Testis (tissue), 3 donors: Measurements from ENCODE around the gene HOOK2. TPM values are rescaled to one million over a fixed set of nuclear protein-coding genes. Genes with fewer than 3 reads are reported as not detected.
"Not testable (repeated sequence)": the region's sequence is repeated elsewhere in the genome, so short reads cannot be mapped to it uniquely, and the experiment has no call there.

Source experiments
- DNase-seq: peaks from one replicate; pipeline ENCODE4 v3.0.0-alpha.2; 2019
- H3K27ac ChIP-seq, 2 donors: fragments of 200-600 bp; sonication (generic); one replicate each; pipeline ENCODE4 v1.5.1; 2019
- H3K27me3 ChIP-seq: fragments of 200-600 bp; sonication (generic); one replicate; pipeline ENCODE4 v1.5.1; 2019
- H3K36me3 ChIP-seq: fragments of 200-600 bp; sonication (generic); one replicate; pipeline ENCODE4 v1.5.1; 2017; ENCODE audit warnings: low read depth; ENCODE audit errors: missing control alignments
- H3K4me1 ChIP-seq: fragments of 200-600 bp; sonication (generic); one replicate; pipeline ENCODE4 v1.5.1; 2019
- H3K4me3 ChIP-seq, 2 donors: fragments of 200-600 bp; sonication (generic); one replicate each; pipeline ENCODE4 v1.5.1; 2017 to 2019
- H3K9me3 ChIP-seq: fragments of 200-600 bp; sonication (generic); one replicate; pipeline ENCODE4 v1.5.1; 2017
- POLR2A ChIP-seq: fragments of 450-650 bp; IDR thresholded peaks from one replicate; pipeline ENCODE4 v1.6.1; 2017; ENCODE audit warnings: antibody characterized with exemption, mild to moderate bottlenecking, moderate library complexity
- WGBS, 2 donors: methylation state at CpG; one replicate each; pipeline ENCODE4 v1.1.5; 2018; 5-methylcytosine and 5-hydroxymethylcytosine counted together
- intact Hi-C: fragments of 100-400 bp; cut with DNase I; formaldehyde crosslinking; loops from one replicate; pipeline ENCODE4 v1.15.1; 2023; ENCODE audit warnings: low total_unique reads
- microRNA-seq, 2 donors: library from miRNA; unstranded; fragments of <30 nt; microRNA quantifications; one replicate each; pipeline ENCODE4, GENCODE V29; 2016; ENCODE audit warnings: borderline number of aligned reads in 2 of 2, borderline replicate concordance in 1 of 2
- polyA plus RNA-seq: library from polyadenylated mRNA; stranded (reverse); fragments of 350-450 nt; fragmentation: Illumina TruSeq; extraction: RNeasy Lipid Tissue Mini Kit (QIAGEN cat#74804); gene quantifications from one replicate; pipeline ENCODE4 v1.2.3, GENCODE V29; 2014; ENCODE audit warnings: low read depth, low replicate concordance; ENCODE audit not compliant: insufficient read depth
- small RNA-seq, 2 donors: library from RNA; depleted of rRNA; stranded (forward); fragments of <200 nt; gene quantifications; one replicate each; pipeline ENCODE3, GENCODE V24; 2016
- total RNA-seq, 2 donors: library from RNA; depleted of rRNA; stranded (reverse); fragments of >200 nt; gene quantifications; one replicate each; pipeline ENCODE4 v1.2.3, GENCODE V29; 2016
- TF ChIP-seq, protein P1 (sequence below), 3 experiments: fragments of 450-650 bp in 2 of 3; fragments of 200-600 bp in 1 of 3; sonication (generic) in 1 of 3; IDR thresholded peaks; one replicate each; pipeline ENCODE4 v1.5.1; 2016 to 2019; ENCODE audit warnings: antibody characterized with exemption in 3 of 3, mild to moderate bottlenecking in 2 of 3, moderate library complexity in 1 of 3

HOOK2 gene
- total and polyA plus RNA-seq, 3 donors from 2014 or later: 30.0 to 63.4 (median 54.4) TPM

GRCh38 chr19:12720296-12720695 is 55.1 kb downstream of the HOOK2 start:
- intact Hi-C loops: no loop called here

GRCh38 chr19:12715929-12716328 is 59.4 kb downstream of the HOOK2 start:
- intact Hi-C loops: no loop called here
- Histone ChIP-seq H3K4me1 (peaks cover 8% of the 10 kb centered on the region), H3K4me3 (no peak overlapping the region), H3K9me3 (no peaks in the 10 kb centered on the region), H3K27ac (no peak overlapping the region), H3K36me3 (peaks cover 3% of the 10 kb centered on the region), H3K27me3 (no peaks in the 10 kb centered on the region)
- DNase-seq: no peak
- TF ChIP-seq, protein P1, sequence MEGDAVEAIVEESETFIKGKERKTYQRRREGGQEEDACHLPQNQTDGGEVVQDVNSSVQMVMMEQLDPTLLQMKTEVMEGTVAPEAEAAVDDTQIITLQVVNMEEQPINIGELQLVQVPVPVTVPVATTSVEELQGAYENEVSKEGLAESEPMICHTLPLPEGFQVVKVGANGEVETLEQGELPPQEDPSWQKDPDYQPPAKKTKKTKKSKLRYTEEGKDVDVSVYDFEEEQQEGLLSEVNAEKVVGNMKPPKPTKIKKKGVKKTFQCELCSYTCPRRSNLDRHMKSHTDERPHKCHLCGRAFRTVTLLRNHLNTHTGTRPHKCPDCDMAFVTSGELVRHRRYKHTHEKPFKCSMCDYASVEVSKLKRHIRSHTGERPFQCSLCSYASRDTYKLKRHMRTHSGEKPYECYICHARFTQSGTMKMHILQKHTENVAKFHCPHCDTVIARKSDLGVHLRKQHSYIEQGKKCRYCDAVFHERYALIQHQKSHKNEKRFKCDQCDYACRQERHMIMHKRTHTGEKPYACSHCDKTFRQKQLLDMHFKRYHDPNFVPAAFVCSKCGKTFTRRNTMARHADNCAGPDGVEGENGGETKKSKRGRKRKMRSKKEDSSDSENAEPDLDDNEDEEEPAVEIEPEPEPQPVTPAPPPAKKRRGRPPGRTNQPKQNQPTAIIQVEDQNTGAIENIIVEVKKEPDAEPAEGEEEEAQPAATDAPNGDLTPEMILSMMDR (IDR thresholded peaks at IDR 0.05): no peak
- no peak for TF ChIP-seq POLR2A
- WGBS, 2 donors: 89 to 90% methylated on average over 3 of the region's 3 CpGs

More at GRCh38 chr19:12720296-12720695, 55.1 kb downstream of the HOOK2 start:
- no peaks in the 10 kb centered on the region for H3K9me3 ChIP-seq
- 65 to 71% methylated on average over 10 of the region's 10 CpGs for WGBS, 2 donors
- peak overlapping the region; percentile 75 to 78 for H3K4me3 ChIP-seq
- no peaks in the 10 kb centered on the region for H3K36me3 ChIP-seq
- H3K27ac ChIP-seq: peak overlapping the region; percentile 88 to 95
- no peak for DNase-seq
- TF ChIP-seq POLR2A: no peak
- TF ChIP-seq, protein P1 (IDR thresholded peaks at IDR 0.05): no peak
- no peaks in the 10 kb centered on the region for H3K27me3 ChIP-seq
- peaks cover 22% of the 10 kb centered on the region for H3K4me1 ChIP-seq

- 89% methylated on average over 15 of the region's 15 CpGs; no CpG with 5 or more reads in 1 of the 2 donors for WGBS, 2 donors
- no peaks in the 10 kb centered on the region for H3K27me3 ChIP-seq
- H3K9me3 ChIP-seq: no peaks in the 10 kb centered on the region
- peaks cover under 1% of the 10 kb centered on the region for H3K4me1 ChIP-seq
- DNase-seq: no peak
- peaks cover 3% of the 10 kb centered on the region for H3K36me3 ChIP-seq
- TF ChIP-seq POLR2A: no peak
- TF ChIP-seq, protein P1 (IDR thresholded peaks at IDR 0.05): no peak
- intact Hi-C loops: no loop called here
- H3K27ac ChIP-seq: no peak overlapping the region
- H3K4me3 ChIP-seq: no peak overlapping the region
Observed at GRCh38 chr19:12715102-12715501, 60.2 kb downstream of the HOOK2 start.

DNA sequence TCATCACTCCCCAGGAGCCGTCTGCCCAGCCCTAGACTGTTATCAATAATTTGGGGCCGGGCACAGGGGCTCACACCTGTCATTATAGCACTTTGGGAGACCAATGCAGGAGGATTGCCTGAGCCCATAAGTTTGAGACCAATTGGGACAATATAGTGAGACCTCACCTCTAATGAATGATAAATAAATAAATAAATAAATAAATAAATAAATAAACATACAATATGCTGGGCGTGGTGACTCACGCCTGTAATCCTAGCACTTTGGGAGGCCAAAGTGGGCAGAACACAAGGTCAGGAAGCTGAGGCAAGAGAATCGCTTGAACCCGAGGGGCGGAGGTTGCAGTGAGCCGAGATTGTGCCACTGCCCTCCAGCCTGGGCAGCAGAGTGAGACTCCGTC is 62.0 kb downstream of the HOOK2 start:
- H3K27me3 ChIP-seq, H3K9me3 ChIP-seq, H3K27ac ChIP-seq, H3K36me3 ChIP-seq, H3K4me3 ChIP-seq, DNase-seq, H3K4me1 ChIP-seq, intact Hi-C loops: not testable (repeated sequence)
- 93 to 95% methylated on average over 9 of the region's 9 CpGs for WGBS, 2 donors

Small RNAs within 50 kb of the gene (microRNA-seq; reads per million reads assigned to microRNA genes)
- gene MIR5684: 0 reads per million in 2 donors

Small RNAs within 50 kb of the gene (small RNA-seq; reads per million reads assigned to genes)
- gene MIR5684: 0 reads per million in 2 donors

Other genes starting within 250 kb of the HOOK2 start
- gene ZNF564, start 224.1 kb downstream of the HOOK2 start, total RNA-seq: 10 to 100 TPM; 10.7 to 18.0 TPM
- 4.6 TPM for gene ZNF564, start 224.1 kb downstream of the HOOK2 start, polyA plus RNA-seq
- gene ZNF490, start 164.7 kb downstream of the HOOK2 start, total RNA-seq: 10 to 100 TPM in 1 of 2 donors, 1 to 10 TPM in 1; 6.6 to 10.4 TPM
- 2.5 TPM for gene ZNF490, start 164.7 kb downstream of the HOOK2 start, polyA plus RNA-seq
- gene ZNF791, start 164.6 kb downstream of the HOOK2 start, total RNA-seq: 10 to 100 TPM; 16.1 to 17.2 TPM
- gene ZNF791, start 164.6 kb downstream of the HOOK2 start, polyA plus RNA-seq: 9.3 TPM
- 10 to 100 TPM; 29.7 to 30.6 TPM for gene MAN2B1, start 108.8 kb downstream of the HOOK2 start, total RNA-seq
- 45.7 TPM for gene MAN2B1, start 108.8 kb downstream of the HOOK2 start, polyA plus RNA-seq
- 10 to 100 TPM; 15.8 to 18.3 TPM for gene WDR83, start 108.7 kb downstream of the HOOK2 start, total RNA-seq
- 23.2 TPM for gene WDR83, start 108.7 kb downstream of the HOOK2 start, polyA plus RNA-seq
- 100 to 1,000 TPM in 1 of 2 donors, 10 to 100 TPM in 1; 85.9 to 119 TPM for gene DHPS, start 93.7 kb downstream of the HOOK2 start, total RNA-seq
- gene DHPS, start 93.7 kb downstream of the HOOK2 start, polyA plus RNA-seq: 50.2 TPM
- 1 to 10 TPM in 1 of 2 donors, not detected in 1; 4.5 TPM for gene GNG14, start 87.6 kb downstream of the HOOK2 start, total RNA-seq
- gene GNG14, start 87.6 kb downstream of the HOOK2 start, polyA plus RNA-seq: not detected
- gene FBXW9, start 78.9 kb downstream of the HOOK2 start, total RNA-seq: 10 to 100 TPM; 20.5 to 23.3 TPM
- 27.4 TPM for gene FBXW9, start 78.9 kb downstream of the HOOK2 start, polyA plus RNA-seq
- gene TNPO2, start 51.6 kb downstream of the HOOK2 start, total RNA-seq: 100 to 1,000 TPM; 110 to 129 TPM
- 103 TPM for gene TNPO2, start 51.6 kb downstream of the HOOK2 start, polyA plus RNA-seq
- 100 to 1,000 TPM; 244 to 329 TPM for gene TRIR, start 40.9 kb downstream of the HOOK2 start, total RNA-seq
- gene TRIR, start 40.9 kb downstream of the HOOK2 start, polyA plus RNA-seq: 158 TPM
- 100 to 1,000 TPM in 1 of 2 donors, 10 to 100 TPM in 1; 89.3 to 109 TPM for gene GET3, start 38.1 kb downstream of the HOOK2 start, total RNA-seq
- gene GET3, start 38.1 kb downstream of the HOOK2 start, polyA plus RNA-seq: 134 TPM
- under 1 TPM; 0.50 to 0.87 TPM for gene BEST2, start 23.8 kb downstream of the HOOK2 start, total RNA-seq
- not detected for gene BEST2, start 23.8 kb downstream of the HOOK2 start, polyA plus RNA-seq
- 100 to 1,000 TPM in 1 of 2 donors, 10 to 100 TPM in 1; 75.9 to 143 TPM for gene JUNB, start 15.9 kb upstream of the HOOK2 start, total RNA-seq
- gene JUNB, start 15.9 kb upstream of the HOOK2 start, polyA plus RNA-seq: 54.5 TPM
- 100 to 1,000 TPM in 1 of 2 donors, 10 to 100 TPM in 1; 72.1 to 117 TPM for gene PRDX2, start 26.2 kb upstream of the HOOK2 start, total RNA-seq
- 87.1 TPM for gene PRDX2, start 26.2 kb upstream of the HOOK2 start, polyA plus RNA-seq
- gene THSD8, start 26.5 kb upstream of the HOOK2 start, total RNA-seq: 10 to 100 TPM in 1 of 2 donors, 1 to 10 TPM in 1; 3.0 to 14.0 TPM
- 27.9 TPM for gene THSD8, start 26.5 kb upstream of the HOOK2 start, polyA plus RNA-seq
- 10 to 100 TPM; 15.7 to 18.6 TPM for gene RNASEH2A, start 31.0 kb upstream of the HOOK2 start, total RNA-seq
- 14.1 TPM for gene RNASEH2A, start 31.0 kb upstream of the HOOK2 start, polyA plus RNA-seq
- 1 to 10 TPM; 3.8 to 5.1 TPM for gene RTBDN, start 59.0 kb upstream of the HOOK2 start, total RNA-seq
- gene RTBDN, start 59.0 kb upstream of the HOOK2 start, polyA plus RNA-seq: 3.7 TPM
- 1 to 10 TPM; 8.5 to 9.0 TPM for gene MAST1, start 63.0 kb upstream of the HOOK2 start, total RNA-seq
- 11.7 TPM for gene MAST1, start 63.0 kb upstream of the HOOK2 start, polyA plus RNA-seq
- gene DNASE2, start 105.9 kb upstream of the HOOK2 start, total RNA-seq: 10 to 100 TPM in 1 of 2 donors, 1 to 10 TPM in 1; 9.0 to 17.4 TPM
- gene DNASE2, start 105.9 kb upstream of the HOOK2 start, polyA plus RNA-seq: 17.7 TPM
- gene KLF1, start 111.6 kb upstream of the HOOK2 start, total RNA-seq: under 1 TPM; 0.24 to 0.31 TPM
- not detected for gene KLF1, start 111.6 kb upstream of the HOOK2 start, polyA plus RNA-seq
- gene GCDH, start 115.6 kb upstream of the HOOK2 start, total RNA-seq: 10 to 100 TPM; 30.5 to 32.1 TPM
- gene GCDH, start 115.6 kb upstream of the HOOK2 start, polyA plus RNA-seq: 11.0 TPM
- 10 to 100 TPM; 12.3 to 20.4 TPM for gene SYCE2, start 143.7 kb upstream of the HOOK2 start, total RNA-seq
- 61.1 TPM for gene SYCE2, start 143.7 kb upstream of the HOOK2 start, polyA plus RNA-seq
- 10 to 100 TPM; 53.8 to 65.3 TPM for gene FARSA, start 158.2 kb upstream of the HOOK2 start, total RNA-seq
- 55.1 TPM for gene FARSA, start 158.2 kb upstream of the HOOK2 start, polyA plus RNA-seq
- 100 to 1,000 TPM; 389 to 467 TPM for gene CALR, start 163.1 kb upstream of the HOOK2 start, total RNA-seq
- gene CALR, start 163.1 kb upstream of the HOOK2 start, polyA plus RNA-seq: 538 TPM
- gene RAD23A, start 170.3 kb upstream of the HOOK2 start, total RNA-seq: 100 to 1,000 TPM; 114 to 136 TPM
- gene RAD23A, start 170.3 kb upstream of the HOOK2 start, polyA plus RNA-seq: 174 TPM
- 10 to 100 TPM; 32.2 to 39.8 TPM for gene GADD45GIP1, start 181.7 kb upstream of the HOOK2 start, total RNA-seq
- 21.6 TPM for gene GADD45GIP1, start 181.7 kb upstream of the HOOK2 start, polyA plus RNA-seq
- gene DAND5, start 194.0 kb upstream of the HOOK2 start, total RNA-seq: 1 to 10 TPM; 1.4 to 2.8 TPM
- gene DAND5, start 194.0 kb upstream of the HOOK2 start, polyA plus RNA-seq: 0.16 TPM
- 10 to 100 TPM; 51.7 to 62.4 TPM for gene NFIX, start 219.9 kb upstream of the HOOK2 start, total RNA-seq
- gene NFIX, start 219.9 kb upstream of the HOOK2 start, polyA plus RNA-seq: 47.4 TPM